ENCODE measurements around the gene FN3K. TPM values are rescaled to one million over a fixed set of nuclear protein-coding genes. Genes with fewer than 3 reads are reported as not detected.

Gene FN3K
- polyA plus RNA-seq, 3 donors = 0.15 TPM; not detected in 2

- no peak overlapping the region for H3K27ac Mint-ChIP-seq
- no peak overlapping the region for H3K4me3 Mint-ChIP-seq
These were observed 2.8 kb downstream of the FN3K start for GRCh38 chr17:82737967-82738877.

More at GRCh38 chr17:82737967-82738877, 2.8 kb downstream of the FN3K start:
- peaks cover 19 to 26% of the 10 kb centered on the region in 2 donors for H3K9me3 ChIP-seq (replicated peaks in 1 of 2; ENCODE audit: control insufficient read depth in 1 of 2, insufficient read depth in 1 of 2, low read length in 2 of 2)
- peaks cover 2 to 11% of the 10 kb centered on the region in 2 donors for H3K4me1 ChIP-seq (ENCODE audit: control insufficient read depth in 1 of 2, insufficient read depth in 2 of 2, low read length in 2 of 2)
- no peak overlapping the region for H3K27ac ChIP-seq (ENCODE audit: low read depth in 1 of 2, low read length in 2 of 2)
- H3K9me3 Mint-ChIP-seq = peaks cover 13 to 48% (median 30%) of the 10 kb centered on the region in 7 donors
- H3K27me3 Mint-ChIP-seq (ENCODE audit: low read depth in 3 of 3) = peaks cover 12 to 24% (median 22%) of the 10 kb centered on the region in 3 donors
- no peak overlapping the region for H3K4me2 ChIP-seq (replicated peaks; ENCODE audit: extremely low read depth, low read length, poor library complexity, severe bottlenecking)
- no peak overlapping the region for H2AFZ ChIP-seq (ENCODE audit: insufficient read depth, low read depth, low read length, poor library complexity, severe bottlenecking)
- no peaks in the 10 kb centered on the region for H4K20me1 ChIP-seq (ENCODE audit: insufficient read depth, low read length)
- peaks cover 7% of the 10 kb centered on the region for H3K4me1 Mint-ChIP-seq
- no peak for DNase-seq
- H3K4me3 ChIP-seq (replicated peaks in 1 of 3; ENCODE audit: low read depth in 2 of 3, low read length in 3 of 3) = no peak overlapping the region
- intact Hi-C loops (cut with micrococcal nuclease) = no loop called here
- no peak for TF ChIP-seq CTCF (IDR thresholded peaks at IDR 0.05)
- H3K27me3 ChIP-seq (ENCODE audit: control insufficient read depth in 2 of 2, insufficient read depth in 2 of 2, low read length in 2 of 2) = peaks cover 0 to 12% of the 10 kb centered on the region in 2 donors
- H3K79me2 ChIP-seq (ENCODE audit: insufficient read depth, low read length) = no peaks in the 10 kb centered on the region
- H3K36me3 ChIP-seq (replicated peaks in 1 of 2; ENCODE audit: control insufficient read depth in 1 of 2, insufficient read depth in 2 of 2, low read length in 2 of 2) = peaks cover 0 to 5% of the 10 kb centered on the region in 2 donors
- H3K36me3 Mint-ChIP-seq = peaks cover 6 to 11% of the 10 kb centered on the region in 2 donors
- 91% methylated on average over 23 of the region's 26 CpGs for WGBS (ENCODE audit: insufficient coverage)
- H3K9ac ChIP-seq (ENCODE audit: insufficient read depth, low read length, poor library complexity, severe bottlenecking) = no peak overlapping the region
